ENCODE data around the gene CHRNG.

CHRNG gene

GRCh38 chr2:232584238-232584637 is 44.7 kb downstream of the CHRNG start:
- Histone ChIP-seq H2AFZ (ENCODE audit: low read depth, low read length, severe bottlenecking) (no peak overlapping the region), H3K4me3 (ENCODE audit: insufficient read depth, low read length, poor library complexity, severe bottlenecking) (no peak overlapping the region), H3F3A (ENCODE audit: insufficient read depth) (no peaks in the 10 kb centered on the region), H3K9me3 (ENCODE audit: insufficient read depth, low read length) (no peaks in the 10 kb centered on the region), H3K79me2 (ENCODE audit: insufficient read depth, low read length) (no peaks in the 10 kb centered on the region), H3K36me3 (ENCODE audit: low read length) (no peaks in the 10 kb centered on the region), H3K27me3 (ENCODE audit: low read length) (no peaks in the 10 kb centered on the region), H4K20me1 (ENCODE audit: low read depth, low read length) (no peaks in the 10 kb centered on the region), H3K27ac (ENCODE audit: low read depth, low read length) (no peak overlapping the region), H3K9ac (ENCODE audit: low read length) (no peak overlapping the region), H3K4me2 (ENCODE audit: low read depth, low read length, poor library complexity, severe bottlenecking) (no peak overlapping the region), H3K9me2 (replicated peaks; ENCODE audit: insufficient read depth, low read length) (no peaks in the 10 kb centered on the region)
- TF ChIP-seq EZH2phosphoT487 (conservative IDR thresholded peaks at IDR 0.05; ENCODE audit: low read length) (no peak), CTCF (IDR thresholded peaks at IDR 0.05; ENCODE audit: insufficient read depth, low read length, poor library complexity, severe bottlenecking) (no peak)

GRCh38 chr2:232586943-232587505 is 47.5 kb downstream of the CHRNG start:
- no peak overlapping the region for H3K4me2 ChIP-seq (ENCODE audit: low read depth, low read length, poor library complexity, severe bottlenecking)
- no peaks in the 10 kb centered on the region for H3K36me3 ChIP-seq (ENCODE audit: low read length)
- no peak overlapping the region for H2AFZ ChIP-seq (ENCODE audit: low read depth, low read length, severe bottlenecking)
- H3F3A ChIP-seq (ENCODE audit: insufficient read depth): no peaks in the 10 kb centered on the region
- no peak overlapping the region for H3K9ac ChIP-seq (ENCODE audit: low read length)
- no peak overlapping the region for H3K27ac ChIP-seq (ENCODE audit: low read depth, low read length)
- H3K79me2 ChIP-seq (ENCODE audit: insufficient read depth, low read length): no peaks in the 10 kb centered on the region
- H3K9me2 ChIP-seq (replicated peaks; ENCODE audit: insufficient read depth, low read length): no peaks in the 10 kb centered on the region
- no peaks in the 10 kb centered on the region for H3K9me3 ChIP-seq (ENCODE audit: insufficient read depth, low read length)
- H4K20me1 ChIP-seq (ENCODE audit: low read depth, low read length): no peaks in the 10 kb centered on the region
- TF ChIP-seq EZH2phosphoT487 (conservative IDR thresholded peaks at IDR 0.05; ENCODE audit: low read length) (no peak), CTCF (IDR thresholded peaks at IDR 0.05; ENCODE audit: insufficient read depth, low read length, poor library complexity, severe bottlenecking) (no peak)
- H3K4me3 ChIP-seq (ENCODE audit: insufficient read depth, low read length, poor library complexity, severe bottlenecking): no peak overlapping the region
- H3K27me3 ChIP-seq (ENCODE audit: low read length): no peaks in the 10 kb centered on the region

- Histone ChIP-seq H3K27ac (ENCODE audit: low read depth, low read length) (no peak overlapping the region), H3K36me3 (ENCODE audit: low read length) (no peaks in the 10 kb centered on the region), H3F3A (ENCODE audit: insufficient read depth) (no peaks in the 10 kb centered on the region), H3K9ac (ENCODE audit: low read length) (no peak overlapping the region), H2AFZ (ENCODE audit: low read depth, low read length, severe bottlenecking) (no peak overlapping the region), H3K4me2 (ENCODE audit: low read depth, low read length, poor library complexity, severe bottlenecking) (no peak overlapping the region), H3K27me3 (ENCODE audit: low read length) (no peaks in the 10 kb centered on the region), H3K79me2 (ENCODE audit: insufficient read depth, low read length) (no peaks in the 10 kb centered on the region), H3K4me3 (ENCODE audit: insufficient read depth, low read length, poor library complexity, severe bottlenecking) (no peak overlapping the region), H4K20me1 (ENCODE audit: low read depth, low read length) (no peaks in the 10 kb centered on the region), H3K9me3 (ENCODE audit: insufficient read depth, low read length) (no peaks in the 10 kb centered on the region), H3K9me2 (replicated peaks; ENCODE audit: insufficient read depth, low read length) (no peaks in the 10 kb centered on the region)
- no peak for TF ChIP-seq CTCF (IDR thresholded peaks at IDR 0.05; ENCODE audit: insufficient read depth, low read length, poor library complexity, severe bottlenecking)
- no peak for TF ChIP-seq EZH2phosphoT487 (conservative IDR thresholded peaks at IDR 0.05; ENCODE audit: low read length)
These were observed 48.0 kb downstream of the CHRNG start for GRCh38 chr2:232587512-232587911.

Measured in SU-DHL-6 (cell line).